Small intestine (tissue), 4 donors: Measurements from ENCODE around the gene PNRC1. TPM values are rescaled to one million over a fixed set of nuclear protein-coding genes. Genes with fewer than 3 reads are reported as not detected.

Experiments used
- polyA plus RNA-seq, 4 donors: library from polyadenylated mRNA; stranded (reverse) in 3 of 4; unstranded in 1 of 4; fragments of 200-250 nt in 3 of 4; fragments of 120-200 nt in 1 of 4; gene quantifications; one replicate each; pipeline versions ENCODE4 v1.2.1 to v1.2.3, GENCODE V29; 2013
- donor health status: healthy with polysubstance abuse.
- donor health status: Bipolar disorder and iron deficiency.
- donor health status: healthy.

The PNRC1 gene
- polyA plus RNA-seq, 4 donors: 30.2 to 72.3 (median 34.8) TPM

Other genes with a start within 250 kb of the PNRC1 start
- 1 to 10 TPM; 3.8 to 8.3 (median 4.7) TPM for gene RNGTT, start 117.1 kb upstream of the PNRC1 start, polyA plus RNA-seq
- gene SRSF12, start 37.3 kb downstream of the PNRC1 start, polyA plus RNA-seq: 1 to 10 TPM in 1 of 4 donors, under 1 TPM in 1, not detected in 2; 0.15 to 1.3 TPM
- gene PM20D2, start 65.3 kb downstream of the PNRC1 start, polyA plus RNA-seq: 10 to 100 TPM in 2 of 4 donors, 1 to 10 TPM in 2; 2.4 to 31.3 (median 7.6) TPM
- not detected for gene GABRR1, start 136.6 kb downstream of the PNRC1 start, polyA plus RNA-seq
- gene GABRR2, start 234.5 kb downstream of the PNRC1 start, polyA plus RNA-seq: under 1 TPM; 0.21 to 0.81 (median 0.50) TPM